ENCODE measurements around the gene MLF2. TPM values are rescaled to one million over a fixed set of nuclear protein-coding genes. Genes with fewer than 3 reads are reported as not detected.

Gene MLF2
- total and polyA plus RNA-seq, 9 of the 15 experiments (the other 6 are each of a cell fraction or from before 2014, with no cell fraction given): 11.4 to 190 (median 139) TPM

- TF ChIP-seq, protein P1, sequence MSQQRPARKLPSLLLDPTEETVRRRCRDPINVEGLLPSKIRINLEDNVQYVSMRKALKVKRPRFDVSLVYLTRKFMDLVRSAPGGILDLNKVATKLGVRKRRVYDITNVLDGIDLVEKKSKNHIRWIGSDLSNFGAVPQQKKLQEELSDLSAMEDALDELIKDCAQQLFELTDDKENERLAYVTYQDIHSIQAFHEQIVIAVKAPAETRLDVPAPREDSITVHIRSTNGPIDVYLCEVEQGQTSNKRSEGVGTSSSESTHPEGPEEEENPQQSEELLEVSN (IDR thresholded peaks at IDR 0.05; ENCODE audit: borderline replicate concordance in 1 of 2, extremely low read depth in 1 of 2, insufficient read depth in 1 of 2, insufficient read length in 1 of 2, low read depth in 1 of 2, low read length in 1 of 2, poor library complexity in 1 of 2, severe bottlenecking in 1 of 2): peak; percentile 42 to 43
- TF ChIP-seq, protein P2, sequence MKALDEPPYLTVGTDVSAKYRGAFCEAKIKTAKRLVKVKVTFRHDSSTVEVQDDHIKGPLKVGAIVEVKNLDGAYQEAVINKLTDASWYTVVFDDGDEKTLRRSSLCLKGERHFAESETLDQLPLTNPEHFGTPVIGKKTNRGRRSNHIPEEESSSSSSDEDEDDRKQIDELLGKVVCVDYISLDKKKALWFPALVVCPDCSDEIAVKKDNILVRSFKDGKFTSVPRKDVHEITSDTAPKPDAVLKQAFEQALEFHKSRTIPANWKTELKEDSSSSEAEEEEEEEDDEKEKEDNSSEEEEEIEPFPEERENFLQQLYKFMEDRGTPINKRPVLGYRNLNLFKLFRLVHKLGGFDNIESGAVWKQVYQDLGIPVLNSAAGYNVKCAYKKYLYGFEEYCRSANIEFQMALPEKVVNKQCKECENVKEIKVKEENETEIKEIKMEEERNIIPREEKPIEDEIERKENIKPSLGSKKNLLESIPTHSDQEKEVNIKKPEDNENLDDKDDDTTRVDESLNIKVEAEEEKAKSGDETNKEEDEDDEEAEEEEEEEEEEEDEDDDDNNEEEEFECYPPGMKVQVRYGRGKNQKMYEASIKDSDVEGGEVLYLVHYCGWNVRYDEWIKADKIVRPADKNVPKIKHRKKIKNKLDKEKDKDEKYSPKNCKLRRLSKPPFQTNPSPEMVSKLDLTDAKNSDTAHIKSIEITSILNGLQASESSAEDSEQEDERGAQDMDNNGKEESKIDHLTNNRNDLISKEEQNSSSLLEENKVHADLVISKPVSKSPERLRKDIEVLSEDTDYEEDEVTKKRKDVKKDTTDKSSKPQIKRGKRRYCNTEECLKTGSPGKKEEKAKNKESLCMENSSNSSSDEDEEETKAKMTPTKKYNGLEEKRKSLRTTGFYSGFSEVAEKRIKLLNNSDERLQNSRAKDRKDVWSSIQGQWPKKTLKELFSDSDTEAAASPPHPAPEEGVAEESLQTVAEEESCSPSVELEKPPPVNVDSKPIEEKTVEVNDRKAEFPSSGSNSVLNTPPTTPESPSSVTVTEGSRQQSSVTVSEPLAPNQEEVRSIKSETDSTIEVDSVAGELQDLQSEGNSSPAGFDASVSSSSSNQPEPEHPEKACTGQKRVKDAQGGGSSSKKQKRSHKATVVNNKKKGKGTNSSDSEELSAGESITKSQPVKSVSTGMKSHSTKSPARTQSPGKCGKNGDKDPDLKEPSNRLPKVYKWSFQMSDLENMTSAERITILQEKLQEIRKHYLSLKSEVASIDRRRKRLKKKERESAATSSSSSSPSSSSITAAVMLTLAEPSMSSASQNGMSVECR (CRISPR knock-in tag; IDR thresholded peaks at IDR 0.05): peak; percentile 69
- TF ChIP-seq ZBTB2 (IDR thresholded peaks at IDR 0.05) (peak; percentile 80), ZFP91 (CRISPR knock-in tag; IDR thresholded peaks at IDR 0.05) (no peak), FIP1L1 (IDR thresholded peaks at IDR 0.05; ENCODE audit: low read depth, low read length, poor library complexity, severe bottlenecking) (peak; percentile 35), MTA3 (IDR thresholded peaks at IDR 0.05; ENCODE audit: borderline replicate concordance) (0 out of 2 replicates have a peak, but pooled peaks have one; percentile 46), CAMTA2 (CRISPR knock-in tag; conservative IDR thresholded peaks at IDR 0.05) (no peak), TAF7 (tag; IDR thresholded peaks at IDR 0.05) (no peak; the same call in 1 of the 2 replicates), ZFP36 (IDR thresholded peaks at IDR 0.05; ENCODE audit: low read depth, low read length, partially characterized antibody) (no peak), TRIM28 (IDR thresholded peaks at IDR 0.05) (0 out of 2 replicates have a peak, but pooled peaks have one; percentile 7), ETV1 (tag; conservative IDR thresholded peaks at IDR 0.05; ENCODE audit: low read depth) (peak; percentile 83), U2AF2 (optimal IDR thresholded peaks at IDR 0.05; ENCODE audit: low read depth, low read length) (no peak), EGR1 (conservative IDR thresholded peaks at IDR 0.05) (peak; percentile 55), OTX1 (CRISPR knock-in tag; IDR thresholded peaks at IDR 0.05) (no peak)
- TF ChIP-seq, protein P3, sequence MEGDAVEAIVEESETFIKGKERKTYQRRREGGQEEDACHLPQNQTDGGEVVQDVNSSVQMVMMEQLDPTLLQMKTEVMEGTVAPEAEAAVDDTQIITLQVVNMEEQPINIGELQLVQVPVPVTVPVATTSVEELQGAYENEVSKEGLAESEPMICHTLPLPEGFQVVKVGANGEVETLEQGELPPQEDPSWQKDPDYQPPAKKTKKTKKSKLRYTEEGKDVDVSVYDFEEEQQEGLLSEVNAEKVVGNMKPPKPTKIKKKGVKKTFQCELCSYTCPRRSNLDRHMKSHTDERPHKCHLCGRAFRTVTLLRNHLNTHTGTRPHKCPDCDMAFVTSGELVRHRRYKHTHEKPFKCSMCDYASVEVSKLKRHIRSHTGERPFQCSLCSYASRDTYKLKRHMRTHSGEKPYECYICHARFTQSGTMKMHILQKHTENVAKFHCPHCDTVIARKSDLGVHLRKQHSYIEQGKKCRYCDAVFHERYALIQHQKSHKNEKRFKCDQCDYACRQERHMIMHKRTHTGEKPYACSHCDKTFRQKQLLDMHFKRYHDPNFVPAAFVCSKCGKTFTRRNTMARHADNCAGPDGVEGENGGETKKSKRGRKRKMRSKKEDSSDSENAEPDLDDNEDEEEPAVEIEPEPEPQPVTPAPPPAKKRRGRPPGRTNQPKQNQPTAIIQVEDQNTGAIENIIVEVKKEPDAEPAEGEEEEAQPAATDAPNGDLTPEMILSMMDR (IDR thresholded peaks at IDR 0.05 in 2 of 3, conservative IDR thresholded peaks at IDR 0.05 in 1 of 3; ENCODE audit: insufficient read depth in 2 of 3, low read depth in 1 of 3, low read length in 3 of 3): peak; percentile 87 to 89 (median 89)
Measured at GRCh38 chr12:6778574-6779550, 25.9 kb upstream of the MLF2 start (continued).

Data from K562 (cell line).